Right atrium auricular region (tissue), 2 donors: ENCODE results near the gene FYCO1. TPM values are rescaled to one million over a fixed set of nuclear protein-coding genes. Genes with fewer than 3 reads are reported as not detected.

Experiments
- DNase-seq: peaks from one replicate; pipeline ENCODE4 v3.0.0-alpha.2; 2019; ENCODE audit warnings: low spot score
- H3K27ac ChIP-seq, 2 donors: fragments of 200-600 bp; sonication (generic); 1 replicate in 1 of 2; 2 replicates in 1 of 2; pipeline ENCODE4 v1.5.1; 2016 to 2019
- H3K27me3 ChIP-seq, 2 donors: fragments of 200-600 bp; sonication (generic); one replicate each; pipeline versions ENCODE4 v1.5.1 to v1.6.0; 2017 to 2019
- H3K36me3 ChIP-seq: fragments of 200-600 bp; sonication (generic); one replicate; pipeline ENCODE4 v1.5.1; 2016
- H3K4me1 ChIP-seq, 2 donors: fragments of 200-600 bp; sonication (generic); one replicate each; pipeline versions ENCODE4 v1.5.1 to v1.6.0; 2017 to 2019
- H3K4me3 ChIP-seq, 2 donors: fragments of 200-600 bp; sonication (generic); 1 replicate in 1 of 2; 2 replicates in 1 of 2; pipeline ENCODE4 v1.5.1; 2017 to 2019; ENCODE audit warnings: mild to moderate bottlenecking in 1 of 2, moderate library complexity in 1 of 2
- H3K9me3 ChIP-seq, 2 donors: fragments of 200-600 bp; sonication (generic); one replicate each; pipeline ENCODE4 v1.5.1; 2019
- total RNA-seq, 2 donors: library from RNA; depleted of rRNA; stranded (reverse); fragments of >200 nt; gene quantifications; one replicate each; pipeline ENCODE4 v1.1.0, GENCODE V29; 2016
- TF ChIP-seq, protein P1 (sequence below), 2 donors: fragments of 200-600 bp; sonication (generic); IDR thresholded peaks; one replicate each; pipeline ENCODE4 v1.5.1; 2019; ENCODE audit warnings: antibody characterized with exemption in 2 of 2

FYCO1 gene
- total RNA-seq, 2 donors from 2014 or later: 67.2 to 116 TPM

DNA sequence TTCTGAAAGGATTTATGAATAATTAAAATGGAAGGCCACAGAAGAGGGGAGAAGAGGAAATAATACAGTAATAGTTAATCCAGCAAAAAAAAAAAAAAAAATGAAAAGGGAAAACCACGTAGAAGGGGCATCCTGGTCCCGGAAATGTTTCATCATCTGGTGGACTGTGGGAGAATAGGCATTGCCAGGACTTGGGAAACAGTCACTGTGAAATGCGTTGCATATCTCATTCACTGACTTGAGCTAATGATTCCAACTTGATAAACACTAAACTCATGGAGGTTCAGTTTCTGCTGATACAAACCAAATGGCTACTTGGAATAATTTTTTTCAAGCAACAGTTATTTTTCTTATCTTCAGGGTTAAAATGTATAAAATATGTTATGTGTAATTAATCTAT, 28.5 kb upstream of the FYCO1 start:
- Histone ChIP-seq H3K4me1 (no peaks in the 10 kb centered on the region), H3K36me3 (no peaks in the 10 kb centered on the region), H3K27ac (peak overlapping the region in 1 of 2 donors; percentile 12), H3K9me3 (no peaks in the 10 kb centered on the region), H3K27me3 (no peaks in the 10 kb centered on the region), H3K4me3 (no peak overlapping the region)
- DNase-seq: no peak
- TF ChIP-seq, protein P1, sequence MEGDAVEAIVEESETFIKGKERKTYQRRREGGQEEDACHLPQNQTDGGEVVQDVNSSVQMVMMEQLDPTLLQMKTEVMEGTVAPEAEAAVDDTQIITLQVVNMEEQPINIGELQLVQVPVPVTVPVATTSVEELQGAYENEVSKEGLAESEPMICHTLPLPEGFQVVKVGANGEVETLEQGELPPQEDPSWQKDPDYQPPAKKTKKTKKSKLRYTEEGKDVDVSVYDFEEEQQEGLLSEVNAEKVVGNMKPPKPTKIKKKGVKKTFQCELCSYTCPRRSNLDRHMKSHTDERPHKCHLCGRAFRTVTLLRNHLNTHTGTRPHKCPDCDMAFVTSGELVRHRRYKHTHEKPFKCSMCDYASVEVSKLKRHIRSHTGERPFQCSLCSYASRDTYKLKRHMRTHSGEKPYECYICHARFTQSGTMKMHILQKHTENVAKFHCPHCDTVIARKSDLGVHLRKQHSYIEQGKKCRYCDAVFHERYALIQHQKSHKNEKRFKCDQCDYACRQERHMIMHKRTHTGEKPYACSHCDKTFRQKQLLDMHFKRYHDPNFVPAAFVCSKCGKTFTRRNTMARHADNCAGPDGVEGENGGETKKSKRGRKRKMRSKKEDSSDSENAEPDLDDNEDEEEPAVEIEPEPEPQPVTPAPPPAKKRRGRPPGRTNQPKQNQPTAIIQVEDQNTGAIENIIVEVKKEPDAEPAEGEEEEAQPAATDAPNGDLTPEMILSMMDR (IDR thresholded peaks at IDR 0.05): no peak

DNA sequence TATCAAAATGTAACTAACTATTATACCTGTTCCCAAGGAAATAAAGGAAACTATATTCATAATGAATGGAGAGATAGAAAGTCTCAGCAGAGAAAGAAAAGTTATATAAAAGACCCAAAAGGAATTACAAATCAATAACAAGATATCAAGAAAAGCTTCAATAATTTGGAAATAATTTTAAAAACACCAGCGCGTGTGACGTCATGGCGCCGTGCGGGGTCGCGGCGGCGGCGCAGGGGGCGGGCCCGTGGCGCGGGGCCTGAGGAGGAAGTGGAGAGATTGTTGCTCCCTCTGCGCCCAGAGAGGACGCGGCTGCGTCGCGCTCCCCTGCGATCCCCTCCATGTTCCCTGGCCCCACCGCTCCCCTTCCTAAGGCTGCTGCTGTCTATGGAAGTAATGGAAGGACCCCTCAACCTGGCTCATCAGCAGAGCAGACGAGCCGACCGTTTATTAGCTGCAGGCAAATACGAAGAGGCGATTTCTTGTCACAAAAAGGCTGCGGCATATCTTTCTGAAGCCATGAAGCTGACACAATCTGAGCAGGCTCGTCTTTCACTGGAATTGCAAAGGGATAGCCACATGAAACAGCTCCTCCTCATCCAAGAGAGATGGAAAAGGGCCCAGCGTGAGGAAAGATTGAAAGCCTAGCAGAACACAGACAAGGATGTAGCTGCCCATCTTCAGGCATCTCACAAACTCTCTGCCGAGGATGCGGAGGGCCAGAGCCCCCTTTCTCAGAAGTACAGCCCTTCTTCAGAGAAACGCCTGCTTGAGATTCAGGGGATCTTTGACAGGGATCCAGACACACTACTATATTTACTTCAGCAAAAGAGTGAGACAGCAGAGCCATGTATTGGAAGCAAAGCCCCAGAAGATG, 27.5 kb upstream of the FYCO1 start:
- no peak for DNase-seq
- Histone ChIP-seq H3K36me3 (no peaks in the 10 kb centered on the region), H3K4me1 (no peaks in the 10 kb centered on the region), H3K27ac (peak overlapping the region in 1 of 2 donors; percentile 12), H3K27me3 (no peaks in the 10 kb centered on the region), H3K9me3 (no peaks in the 10 kb centered on the region), H3K4me3 (no peak overlapping the region)
- TF ChIP-seq, protein P1 (IDR thresholded peaks at IDR 0.05): no peak

DNA sequence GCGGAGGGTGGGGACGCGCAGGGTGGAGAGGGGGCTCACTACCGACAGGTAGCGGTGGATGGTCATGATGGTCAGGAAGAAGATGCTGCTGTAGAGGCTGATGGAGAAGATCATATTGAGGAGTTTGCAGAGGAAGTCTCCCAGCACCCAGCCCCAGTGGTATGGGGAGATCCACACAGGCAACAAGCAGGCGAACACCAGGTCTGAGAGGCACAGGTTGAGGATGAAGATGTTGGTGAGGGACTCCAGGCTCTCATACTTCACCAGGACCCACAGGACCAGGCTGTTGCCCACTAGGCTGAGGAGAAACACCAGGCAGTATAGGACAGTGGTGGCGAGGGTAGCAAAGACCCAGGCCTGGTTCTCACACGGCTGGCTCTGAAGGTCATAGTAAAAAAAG, 25.9 kb upstream of the FYCO1 start:
- DNase-seq: no peak
- TF ChIP-seq, protein P1 (IDR thresholded peaks at IDR 0.05): no peak

DNA sequence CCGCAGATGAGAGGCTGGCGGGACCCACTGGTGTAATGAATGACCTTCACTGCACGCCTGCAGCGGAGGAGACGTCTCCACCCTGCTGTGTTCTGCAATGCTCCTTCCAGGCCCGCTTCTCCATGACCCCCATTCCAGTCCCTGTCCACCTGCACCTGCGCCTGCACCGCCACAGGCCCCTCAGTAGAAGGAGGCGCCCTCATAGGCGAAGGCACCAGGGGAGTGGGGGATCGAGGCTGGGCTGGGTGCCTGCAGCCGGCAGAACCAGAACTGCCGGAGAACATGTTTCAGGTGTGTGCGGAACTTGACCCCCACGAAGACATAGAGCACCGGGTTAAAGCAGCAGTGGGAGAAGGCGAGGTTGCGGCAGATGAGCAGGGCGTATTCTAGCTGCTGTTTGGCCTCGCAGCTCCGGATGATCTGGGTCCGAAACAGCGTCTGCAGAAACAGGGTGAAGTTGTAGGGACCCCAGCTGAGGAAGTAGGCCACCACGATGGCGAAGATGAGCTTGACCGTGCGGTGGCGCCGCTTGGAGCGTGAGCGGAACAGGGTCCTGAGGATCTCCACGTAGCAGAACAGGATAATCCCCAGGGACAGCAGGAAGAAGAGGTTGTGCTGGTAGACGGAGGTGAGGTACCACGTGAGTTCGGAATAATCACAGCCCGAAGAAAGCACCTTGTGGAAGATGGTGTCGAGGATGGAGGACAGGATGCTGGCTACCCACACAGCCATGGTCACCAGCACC, 25.3 kb upstream of the FYCO1 start:
- no peaks in the 10 kb centered on the region for H3K27me3 ChIP-seq
- H3K9me3 ChIP-seq: no peaks in the 10 kb centered on the region
- TF ChIP-seq, protein P1 (IDR thresholded peaks at IDR 0.05): no peak
- DNase-seq: no peak
- H3K36me3 ChIP-seq: no peaks in the 10 kb centered on the region
- no peaks in the 10 kb centered on the region for H3K4me1 ChIP-seq
- no peak overlapping the region for H3K27ac ChIP-seq
- no peak overlapping the region for H3K4me3 ChIP-seq

More for the DNA sequence above, 25.9 kb upstream of the FYCO1 start:
- Histone ChIP-seq H3K4me3 (no peak overlapping the region), H3K9me3 (no peaks in the 10 kb centered on the region), H3K27ac (no peak overlapping the region), H3K27me3 (no peaks in the 10 kb centered on the region), H3K4me1 (no peaks in the 10 kb centered on the region), H3K36me3 (no peaks in the 10 kb centered on the region)

DNA sequence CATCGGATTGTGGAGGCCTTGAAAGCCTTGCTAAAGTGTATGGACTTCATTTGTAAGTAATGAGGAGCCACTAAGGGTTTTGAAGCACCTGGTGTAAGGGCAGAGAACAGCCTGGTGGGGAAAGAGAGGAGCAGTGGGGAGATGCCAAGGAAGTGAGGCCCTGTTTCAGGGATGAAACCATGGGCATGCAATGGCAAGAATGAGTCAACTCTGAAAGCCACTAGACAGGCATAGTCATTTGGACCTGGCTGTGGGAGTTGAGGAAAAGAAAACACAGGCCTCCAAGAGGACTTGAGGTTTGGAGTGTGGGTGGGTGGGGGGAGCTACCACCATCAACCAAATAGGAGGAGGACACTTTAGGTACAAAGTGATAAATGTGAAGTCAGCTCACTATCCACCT, 24.1 kb upstream of the FYCO1 start:
- Histone ChIP-seq H3K4me3 (no peak overlapping the region), H3K36me3 (no peaks in the 10 kb centered on the region), H3K9me3 (no peaks in the 10 kb centered on the region), H3K27me3 (no peaks in the 10 kb centered on the region), H3K27ac (no peak overlapping the region), H3K4me1 (no peaks in the 10 kb centered on the region)
- DNase-seq: no peak
- TF ChIP-seq, protein P1 (IDR thresholded peaks at IDR 0.05): no peak
